PC-3 (cell line): ENCODE results near the gene ADTRP.

Experiments used
- EZH2 ChIP-seq: fragments of 300-600 bp; sonication (generic); IDR thresholded peaks from one replicate; pipeline ENCODE4 v1.6.1; 2017; ENCODE audit warnings: antibody characterized with exemption, mild to moderate bottlenecking, low read length; ENCODE audit not compliant: unreplicated experiment
- EZH2phosphoT487 ChIP-seq: fragments of 300-600 bp; sonication (generic); IDR thresholded peaks from 2 replicates; pipeline ENCODE4 v1.6.1; 2018; ENCODE audit warnings: mild to moderate bottlenecking, antibody characterized with exemption, low read length, borderline replicate concordance
- TF ChIP-seq, protein P1 (sequence below): fragments of 300-600 bp; sonication (generic); conservative IDR thresholded peaks from 2 replicates; pipeline ENCODE4 v1.5.1; 2017; ENCODE audit warnings: antibody characterized with exemption, low read depth, mild to moderate bottlenecking, low read length

DNA sequence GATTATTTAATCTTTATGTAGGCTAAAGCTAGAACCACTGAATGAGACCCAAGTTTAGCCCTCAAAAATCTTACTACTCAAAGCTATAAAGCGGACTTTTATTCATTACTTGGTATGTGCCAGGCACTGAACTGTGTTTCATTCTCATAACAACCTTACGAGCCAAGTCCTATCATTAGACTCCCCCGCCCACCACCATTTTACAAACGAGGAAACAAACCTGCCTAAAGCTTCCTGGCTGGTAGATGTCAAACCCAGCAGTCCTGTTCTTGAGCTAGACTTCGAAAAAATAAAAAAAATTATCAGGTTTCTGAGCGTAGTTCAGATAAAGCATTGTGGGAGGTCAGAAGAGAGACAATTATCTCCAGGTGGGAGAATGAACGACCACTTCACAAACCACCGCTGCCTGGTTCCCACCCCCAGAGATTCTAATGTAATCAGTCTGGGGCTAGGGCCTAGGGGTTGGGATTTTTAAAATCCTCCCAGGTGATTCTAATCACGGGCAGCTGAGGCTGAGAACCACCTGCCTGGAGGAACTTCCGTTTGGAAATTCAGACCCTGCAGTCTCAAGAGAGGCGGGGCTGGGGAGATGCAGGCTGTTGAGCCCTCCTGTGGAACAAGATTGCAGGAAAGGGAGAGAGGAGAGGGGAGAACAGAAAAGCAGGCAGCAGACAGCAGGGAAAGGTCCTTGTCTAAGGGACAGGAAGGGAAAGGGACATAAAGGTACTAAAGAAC, 8.6 kb downstream of the ADTRP start:
- TF ChIP-seq, protein P1, sequence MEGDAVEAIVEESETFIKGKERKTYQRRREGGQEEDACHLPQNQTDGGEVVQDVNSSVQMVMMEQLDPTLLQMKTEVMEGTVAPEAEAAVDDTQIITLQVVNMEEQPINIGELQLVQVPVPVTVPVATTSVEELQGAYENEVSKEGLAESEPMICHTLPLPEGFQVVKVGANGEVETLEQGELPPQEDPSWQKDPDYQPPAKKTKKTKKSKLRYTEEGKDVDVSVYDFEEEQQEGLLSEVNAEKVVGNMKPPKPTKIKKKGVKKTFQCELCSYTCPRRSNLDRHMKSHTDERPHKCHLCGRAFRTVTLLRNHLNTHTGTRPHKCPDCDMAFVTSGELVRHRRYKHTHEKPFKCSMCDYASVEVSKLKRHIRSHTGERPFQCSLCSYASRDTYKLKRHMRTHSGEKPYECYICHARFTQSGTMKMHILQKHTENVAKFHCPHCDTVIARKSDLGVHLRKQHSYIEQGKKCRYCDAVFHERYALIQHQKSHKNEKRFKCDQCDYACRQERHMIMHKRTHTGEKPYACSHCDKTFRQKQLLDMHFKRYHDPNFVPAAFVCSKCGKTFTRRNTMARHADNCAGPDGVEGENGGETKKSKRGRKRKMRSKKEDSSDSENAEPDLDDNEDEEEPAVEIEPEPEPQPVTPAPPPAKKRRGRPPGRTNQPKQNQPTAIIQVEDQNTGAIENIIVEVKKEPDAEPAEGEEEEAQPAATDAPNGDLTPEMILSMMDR, result no peak
- no peak for TF ChIP-seq EZH2phosphoT487
- no peak for TF ChIP-seq EZH2
